Stimulated activated CD8-positive, alpha-beta memory T cell treated with anti-CD3 and anti-CD28 coated beads, Interleukin-4, amount 100 ng/mL, for 4 hours (primary cell): ENCODE results near the gene DLK2.
"Not testable (repeated sequence)": the region's sequence is repeated elsewhere in the genome, so short reads cannot be mapped to it uniquely, and the experiment has no call there.

Source experiments
- DNase-seq, 2 donors: peaks; one replicate each; pipeline ENCODE4 v3.0.0-alpha.2; 2020; ENCODE audit warnings: low read depth in 2 of 2, low spot score in 1 of 2

DLK2 gene

GRCh38 chr6:43481591-43482236, 26.4 kb upstream of the DLK2 start:
- DNase-seq: no peak

DNA sequence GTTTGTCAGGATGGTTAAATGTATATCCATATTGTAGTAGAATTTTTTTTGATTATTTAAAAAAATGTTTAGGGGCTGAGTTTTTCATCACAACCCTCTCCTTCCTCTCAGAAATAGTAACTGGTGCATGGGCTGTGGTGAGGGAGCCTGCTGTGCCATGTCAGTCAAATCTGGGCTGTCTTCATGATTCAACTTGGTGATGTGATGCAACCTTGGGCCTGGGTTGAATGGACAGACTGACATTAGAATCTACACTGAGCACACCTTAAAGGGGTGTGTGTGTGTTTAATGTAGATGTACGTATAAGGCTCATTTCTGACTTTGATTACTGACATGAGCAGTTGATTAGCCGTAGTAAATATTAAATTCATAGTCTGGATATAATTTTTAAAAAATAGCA, 25.7 kb upstream of the DLK2 start:
- no peak for DNase-seq

GRCh38 chr6:43478008-43478372, 22.6 kb upstream of the DLK2 start:
- DNase-seq: no peak

DNA sequence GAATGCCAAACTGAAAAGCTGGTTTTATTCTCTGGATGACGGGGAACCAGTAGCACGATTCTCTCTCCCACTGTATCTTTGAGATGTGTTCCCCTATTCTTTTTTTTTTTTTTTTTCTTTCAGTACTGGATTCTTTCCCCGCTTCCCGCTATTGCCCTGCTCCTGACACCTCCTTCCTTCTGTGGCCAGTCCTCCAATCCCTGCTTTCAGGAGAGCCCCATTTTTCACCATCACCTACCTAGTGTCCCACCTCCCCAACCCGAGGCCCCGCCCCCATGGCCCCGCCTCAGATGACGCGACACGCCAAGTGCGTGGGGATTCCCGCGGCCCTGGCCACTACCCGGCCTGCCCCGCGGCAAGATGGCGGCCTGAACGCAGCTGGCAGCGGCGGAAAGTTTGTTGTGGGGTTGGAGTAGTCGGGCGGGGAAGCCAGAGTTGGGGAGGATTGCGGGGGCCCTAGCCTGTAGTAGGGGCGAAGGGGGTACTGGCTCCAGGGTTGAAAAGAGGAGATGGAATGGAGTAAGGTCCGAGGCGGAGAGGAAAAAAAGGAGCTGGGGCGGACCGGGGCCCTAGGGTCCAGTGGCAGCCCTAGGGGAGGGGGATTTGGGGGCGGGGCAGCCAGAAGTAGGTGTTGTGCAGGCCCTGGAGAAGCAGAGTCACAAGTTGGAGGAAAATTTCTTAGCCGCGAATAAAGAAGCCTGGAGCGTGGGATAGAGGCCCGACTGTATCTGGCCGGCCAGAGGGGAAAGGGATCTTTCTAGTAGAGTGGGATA, 22.1 kb upstream of the DLK2 start, which contains the start of gene TJAP1:
Gene TJAP1, plus strand, starts transcription at position 336 of the 773 bp plus-strand sequence. CDS start 21,432 bp downstream, outside the sequence.
- DNase-seq: peak; percentile 93 to 98

DNA sequence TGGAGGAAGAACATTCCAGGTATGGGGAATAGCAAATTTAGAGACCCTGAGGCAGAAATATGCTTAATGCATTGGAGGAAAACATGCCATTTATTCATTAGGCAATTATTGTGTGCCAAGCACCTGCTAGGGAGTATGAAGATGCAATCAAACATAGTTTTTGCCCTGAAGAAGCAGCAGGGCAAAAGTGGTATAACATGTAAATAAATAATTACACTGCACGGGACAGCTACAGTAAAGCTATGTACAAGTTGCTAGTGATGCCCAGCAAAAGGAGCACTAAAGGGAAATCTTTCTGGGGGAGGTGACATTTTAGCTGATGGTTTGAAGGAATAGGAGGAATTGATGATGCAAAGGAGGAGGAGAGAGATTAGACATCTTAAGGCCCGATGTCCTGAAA, 21.4 kb upstream of the DLK2 start:
- DNase-seq: no peak

GRCh38 chr6:43475516-43475915, 20.2 kb upstream of the DLK2 start:
- DNase-seq: no peak

GRCh38 chr6:43472515-43472914, 17.2 kb upstream of the DLK2 start:
- DNase-seq: no peak

- DNase-seq: no peak
These were observed 16.1 kb upstream of the DLK2 start for GRCh38 chr6:43471399-43471798.

DNA sequence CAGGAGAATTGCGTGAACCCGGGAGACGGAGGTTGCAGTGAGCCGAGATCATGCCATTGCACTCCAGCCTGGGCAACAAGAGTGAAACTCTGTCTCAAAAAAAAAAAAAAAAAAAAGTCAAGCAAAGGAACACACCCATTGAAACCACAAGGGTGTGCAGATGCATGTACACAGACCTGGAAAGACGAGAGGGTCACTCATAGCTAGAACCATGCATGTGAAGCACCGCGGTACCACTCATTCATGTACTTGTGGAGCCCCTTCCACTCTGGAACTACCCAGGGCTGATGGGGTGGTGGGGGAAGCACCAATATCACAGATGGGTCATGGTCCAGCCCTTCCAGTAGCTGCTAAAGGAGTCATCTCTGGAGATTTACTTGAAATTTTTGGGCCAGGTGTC, 14.6 kb upstream of the DLK2 start:
- no peak for DNase-seq

GRCh38 chr6:43468748-43469681, 13.7 kb upstream of the DLK2 start:
- no peak for DNase-seq

GRCh38 chr6:43468240-43468639, 12.9 kb upstream of the DLK2 start:
- no peak for DNase-seq

DNA sequence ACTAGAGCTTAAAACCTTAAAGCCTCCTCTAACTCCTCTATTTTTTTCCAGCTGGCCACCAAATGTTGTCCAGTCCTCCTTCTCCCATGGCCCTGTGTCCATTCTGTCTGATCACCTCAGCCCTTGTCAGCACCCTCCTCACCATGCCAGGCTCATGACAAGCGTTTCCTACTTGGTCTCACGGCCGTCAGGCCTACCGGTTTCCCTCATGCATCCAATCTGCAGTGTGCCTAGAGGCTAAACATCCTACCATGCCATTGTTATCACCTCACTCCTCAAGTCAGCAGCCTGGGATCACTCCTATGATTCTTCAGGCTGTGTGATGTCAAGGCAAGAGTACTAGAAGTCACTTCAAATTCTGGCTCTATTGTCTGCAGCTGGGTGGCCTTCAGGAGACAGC, 12.4 kb upstream of the DLK2 start:
- DNase-seq: no peak

DNA sequence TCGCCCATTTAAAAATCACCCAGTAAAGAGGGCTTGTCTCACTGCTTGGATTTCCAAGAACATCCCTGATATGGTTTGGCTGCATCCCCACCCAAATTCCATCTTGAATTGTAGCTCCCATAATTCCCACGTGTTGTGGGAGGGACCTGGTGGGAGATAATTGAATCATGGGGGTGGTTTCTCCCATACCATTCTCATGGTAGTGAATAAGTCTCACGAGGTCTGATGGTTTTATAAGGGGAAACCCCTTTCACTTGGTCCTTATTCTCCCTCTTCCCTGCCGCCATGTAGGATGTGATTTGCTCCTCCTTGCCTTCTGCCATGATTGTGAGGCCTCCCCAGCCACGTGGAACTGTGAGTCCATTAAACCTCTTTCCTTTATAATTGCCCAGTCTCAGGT, 11.9 kb upstream of the DLK2 start:
- not testable (repeated sequence) for DNase-seq

GRCh38 chr6:43465948-43466347, 10.6 kb upstream of the DLK2 start:
- no peak for DNase-seq

DNA sequence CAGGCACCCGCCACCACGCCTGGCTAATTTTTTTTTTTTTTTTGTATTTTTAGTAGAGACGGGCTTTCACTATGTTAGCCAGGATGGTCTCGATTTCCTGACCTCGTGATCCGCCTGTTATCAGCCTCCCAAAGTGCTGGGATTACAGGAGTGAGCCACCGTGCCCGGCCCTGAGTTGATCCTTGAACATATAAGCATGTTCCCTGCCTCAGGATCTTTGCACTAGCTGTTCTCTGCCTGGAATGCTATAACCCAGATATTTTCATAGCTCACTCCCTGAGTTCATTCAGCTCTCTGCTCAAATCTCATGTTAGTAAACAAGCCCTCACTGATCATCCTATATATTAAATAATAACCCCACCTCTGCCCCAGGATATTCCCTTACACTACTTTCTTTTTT, 9.0 kb upstream of the DLK2 start:
- DNase-seq: no peak

DNA sequence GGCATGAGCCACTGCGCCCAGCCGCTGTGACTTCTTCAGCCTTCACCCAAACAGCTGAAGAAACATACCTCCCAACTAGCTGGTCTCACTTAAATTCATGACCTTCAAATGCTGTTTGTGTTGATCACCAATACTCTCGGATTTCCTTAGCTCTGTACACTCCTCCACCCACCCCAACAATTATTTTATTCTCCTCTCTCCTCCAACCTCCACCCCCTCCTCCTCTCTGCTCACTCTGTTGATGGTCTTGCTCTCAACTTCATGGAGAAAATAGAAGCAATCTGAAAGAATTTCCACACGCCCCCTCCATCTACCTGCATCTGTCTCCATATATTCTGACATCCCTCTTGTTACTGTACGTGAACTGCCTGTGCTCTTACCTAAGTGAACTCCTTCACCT, 6.6 kb upstream of the DLK2 start:
- no peak for DNase-seq

GRCh38 chr6:43460032-43460431, 4.7 kb upstream of the DLK2 start:
- DNase-seq: no peak

- no peak for DNase-seq
These were observed 4.2 kb upstream of the DLK2 start for GRCh38 chr6:43459535-43459934.

- not testable (repeated sequence) for DNase-seq
These were observed 2.8 kb upstream of the DLK2 start for GRCh38 chr6:43458154-43458553.

- DNase-seq: no peak
These were observed 2.3 kb upstream of the DLK2 start for GRCh38 chr6:43457643-43458042.

- peak in 1 of 2 donors; percentile 7 for DNase-seq
These were observed 435 bp downstream of the DLK2 start for GRCh38 chr6:43454696-43455530.
